NCI-H2107 (cell line): ENCODE measurements around the gene PPP1CC.
"Not testable (repeated sequence)": the region's sequence is repeated elsewhere in the genome, so short reads cannot be mapped to it uniquely, and the experiment has no call there.

Experiments used
- DNase-seq: peaks from one replicate; lab custom pipeline; 2025; lab: John Stamatoyannopoulos, UW

The PPP1CC gene

GRCh38 chr12:110742718-110743570, at the start of gene PPP1CC:
PPP1CC (minus strand) TSS chr12:110742891; CDS start chr12:110742707, 184 bp downstream.
- DNase-seq: peak; percentile 93

GRCh38 chr12:110791589-110791988, 48.9 kb upstream of the PPP1CC start:
- no peak for DNase-seq

GRCh38 chr12:110790301-110790700, 47.6 kb upstream of the PPP1CC start:
- no peak for DNase-seq

GRCh38 chr12:110786012-110786411, 43.3 kb upstream of the PPP1CC start:
- no peak for DNase-seq

GRCh38 chr12:110785240-110785639, 42.5 kb upstream of the PPP1CC start:
- DNase-seq: no peak

GRCh38 chr12:110782922-110783321, 40.2 kb upstream of the PPP1CC start:
- DNase-seq: no peak

- no peak for DNase-seq
These were observed 39.4 kb upstream of the PPP1CC start for GRCh38 chr12:110782094-110782493.

- no peak for DNase-seq
These were observed 37.8 kb upstream of the PPP1CC start for GRCh38 chr12:110780448-110780847.

- no peak for DNase-seq
These were observed 36.3 kb upstream of the PPP1CC start for GRCh38 chr12:110778833-110779577.

- DNase-seq: no peak
These were observed 33.7 kb upstream of the PPP1CC start for GRCh38 chr12:110776410-110776809.

- DNase-seq: no peak
These were observed 33.3 kb upstream of the PPP1CC start for GRCh38 chr12:110775997-110776396.

GRCh38 chr12:110774824-110775223, 32.1 kb upstream of the PPP1CC start:
- no peak for DNase-seq

- no peak for DNase-seq
These were observed 26.3 kb upstream of the PPP1CC start for GRCh38 chr12:110768960-110769359.

- no peak for DNase-seq
These were observed 25.2 kb upstream of the PPP1CC start for GRCh38 chr12:110767863-110768262.

- DNase-seq: no peak
These were observed 23.8 kb upstream of the PPP1CC start for GRCh38 chr12:110766311-110767154.

GRCh38 chr12:110765572-110765971, 22.9 kb upstream of the PPP1CC start:
- DNase-seq: not testable (repeated sequence)

- DNase-seq: peak; percentile 25
These were observed 22.4 kb upstream of the PPP1CC start for GRCh38 chr12:110765111-110765510.

GRCh38 chr12:110763583-110763982, 20.9 kb upstream of the PPP1CC start:
- DNase-seq: no peak

- DNase-seq: no peak
These were observed 20.2 kb upstream of the PPP1CC start for GRCh38 chr12:110762891-110763290.

GRCh38 chr12:110760204-110760609, 17.5 kb upstream of the PPP1CC start:
- DNase-seq: no peak

- DNase-seq: no peak
These were observed 16.2 kb upstream of the PPP1CC start for GRCh38 chr12:110758922-110759321.

- no peak for DNase-seq
These were observed 13.9 kb upstream of the PPP1CC start for GRCh38 chr12:110756611-110757010.
